BLaER1 treated with 17β-estradiol and CSF1 and Interleukin-3, amounts not matched to agents 10 nM and 100 nM (cell line): Measurements from ENCODE around the gene TIMM17A.
A peak's percentile ranks its signal among the peaks of the same experiment; 100 is the strongest.

ENCODE experiments used
- H3K27ac ChIP-seq, 11 experiments: shearing (Covaris generic); formaldehyde crosslinking; 2 replicates each; pipeline ENCODE4 v1.8.1; 2022
- H3K27me3 ChIP-seq, 11 experiments: shearing (Covaris generic); formaldehyde crosslinking; 2 replicates each; pipeline ENCODE4 v1.8.1; 2022
- H3K36me3 ChIP-seq, 11 experiments: shearing (Covaris generic); formaldehyde crosslinking; 2 replicates each; pipeline ENCODE4 v1.8.1; 2022
- H3K4me1 ChIP-seq, 10 experiments: shearing (Covaris generic); formaldehyde crosslinking; 2 replicates each; pipeline ENCODE4 v1.8.1; 2022
- H3K4me2 ChIP-seq, 11 experiments: shearing (Covaris generic); formaldehyde crosslinking; 2 replicates each; pipeline ENCODE4 v1.8.1; 2022
- H3K4me3 ChIP-seq, 10 experiments: shearing (Covaris generic); formaldehyde crosslinking; 2 replicates each; pipeline ENCODE4 v1.8.1; 2022
- H3K9ac ChIP-seq, 11 experiments: shearing (Covaris generic); formaldehyde crosslinking; 2 replicates each; pipeline ENCODE4 v1.8.1; 2022
- H3K9me3 ChIP-seq, 11 experiments: shearing (Covaris generic); formaldehyde crosslinking; replicated peaks in 1 of 11; 2 replicates each; pipeline ENCODE4 v1.8.1; 2022
- H4K20me1 ChIP-seq, 11 experiments: shearing (Covaris generic); formaldehyde crosslinking; 2 replicates each; pipeline ENCODE4 v1.8.1; 2022
- Cebpa-rat ChIP-seq, 11 experiments: shearing (Covaris generic); IDR thresholded peaks; 2 replicates each; pipeline ENCODE4 v1.8.1; 2022

The TIMM17A gene

GRCh38 chr1:201955009-201955728 lies at the start of gene TIMM17A:
TSS of gene TIMM17A (plus strand) at chr1:201955503. CDS start at chr1:201955527, 24 bp downstream.
- Histone ChIP-seq H3K9me3 (no peaks in the 10 kb centered on the region), H3K4me2 (peak within 1 kb of the TSS; percentile 83 to 92 (median 89)), H3K36me3 (peaks cover 31 to 34% (median 33%) of the 10 kb centered on the region in 11 experiments), H4K20me1 (peaks cover 0 to 32% (median 21%) of the 10 kb centered on the region in 11 experiments; a peak in 19 of 22 replicates), H3K27ac (peak within 1 kb of the TSS; percentile 82 to 95 (median 91)), H3K9ac (peak within 1 kb of the TSS; percentile 90 to 96 (median 93)), H3K4me1 (peaks cover 13 to 22% (median 19%) of the 10 kb centered on the region in 10 experiments), H3K4me3 (peak within 1 kb of the TSS; percentile 80 to 92 (median 88)), H3K27me3 (no peaks in the 10 kb centered on the region)
- TF ChIP-seq Cebpa-rat (IDR thresholded peaks at IDR 0.05) = no peak

DNA sequence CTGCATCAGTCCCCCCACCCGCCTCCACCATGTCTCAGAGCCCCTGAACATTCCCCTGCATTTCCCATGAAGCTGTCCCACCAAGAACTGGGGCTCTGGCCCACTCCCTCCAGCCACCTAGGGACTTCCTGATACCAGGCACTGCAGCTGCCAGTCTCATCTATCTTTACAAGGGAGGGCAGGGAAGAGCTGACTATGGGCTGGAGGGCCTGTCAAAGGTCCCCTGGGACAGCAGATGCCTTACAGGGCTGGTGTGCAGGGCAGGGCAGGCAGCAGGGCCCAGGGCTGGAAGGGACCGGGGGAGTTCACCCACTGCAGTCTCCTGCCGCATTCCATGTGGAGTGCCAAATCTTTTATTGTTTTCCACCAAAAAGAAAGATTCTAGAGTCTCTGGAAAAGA lies 49.0 kb upstream of the TIMM17A start:
- no peak for TF ChIP-seq Cebpa-rat (IDR thresholded peaks at IDR 0.05)
- Histone ChIP-seq H4K20me1 (no peaks in the 10 kb centered on the region; a peak in 1 of 22 replicates), H3K4me1 (peaks cover 0 to 17% (median 13%) of the 10 kb centered on the region in 10 experiments; a peak in 13 of 20 replicates), H3K27ac (no peak overlapping the region), H3K27me3 (no peaks in the 10 kb centered on the region), H3K4me3 (no peak overlapping the region), H3K9me3 (no peaks in the 10 kb centered on the region), H3K36me3 (no peaks in the 10 kb centered on the region), H3K9ac (0 out of 22 replicates have a peak overlapping the region, but pooled peaks of 1 of the 11 experiments have one; percentile 19), H3K4me2 (peak overlapping the region in 8 of 11 experiments; percentile 13 to 53 (median 38); a peak in 13 of 22 replicates)

DNA sequence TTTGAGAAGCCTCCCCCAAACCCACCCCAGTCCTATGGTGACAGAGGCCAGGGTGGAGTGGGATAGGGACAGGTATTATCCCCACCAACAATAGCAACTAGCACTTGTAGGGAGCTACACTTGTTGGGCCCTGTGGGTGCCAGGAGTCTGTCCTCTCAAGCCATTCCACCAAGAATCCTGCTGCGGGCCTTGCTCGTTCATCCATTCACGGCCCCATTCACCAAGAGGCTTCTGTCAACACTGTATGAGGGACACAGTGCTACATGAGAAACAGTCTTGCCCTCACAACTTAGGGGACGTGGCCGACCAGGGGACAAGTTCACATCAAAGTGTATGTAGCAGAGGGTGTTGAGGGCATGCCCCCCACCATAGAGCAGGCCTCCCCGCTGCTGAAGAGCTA lies 47.7 kb upstream of the TIMM17A start:
- H3K27ac ChIP-seq = no peak overlapping the region
- no peak overlapping the region for H3K4me3 ChIP-seq
- H3K4me1 ChIP-seq = peaks cover 0 to 17% (median 13%) of the 10 kb centered on the region in 10 experiments; a peak in 13 of 20 replicates
- H3K27me3 ChIP-seq = no peaks in the 10 kb centered on the region
- H3K36me3 ChIP-seq = no peaks in the 10 kb centered on the region
- H4K20me1 ChIP-seq = no peaks in the 10 kb centered on the region; a peak in 1 of 22 replicates
- H3K4me2 ChIP-seq = no peak overlapping the region
- H3K9me3 ChIP-seq = no peaks in the 10 kb centered on the region
- no peak overlapping the region for H3K9ac ChIP-seq
- no peak for TF ChIP-seq Cebpa-rat (IDR thresholded peaks at IDR 0.05)

GRCh38 chr1:201911826-201912571 lies 43.3 kb upstream of the TIMM17A start:
- no peaks in the 10 kb centered on the region for H3K36me3 ChIP-seq
- peaks cover 0 to 3% (median 0%) of the 10 kb centered on the region in 10 experiments; a peak in 1 of 20 replicates for H3K4me1 ChIP-seq
- H3K27me3 ChIP-seq = no peaks in the 10 kb centered on the region
- H3K27ac ChIP-seq = no peak overlapping the region
- no peak overlapping the region for H3K9ac ChIP-seq
- no peaks in the 10 kb centered on the region for H4K20me1 ChIP-seq
- H3K4me2 ChIP-seq = no peak overlapping the region
- H3K9me3 ChIP-seq = no peaks in the 10 kb centered on the region
- no peak for TF ChIP-seq Cebpa-rat (IDR thresholded peaks at IDR 0.05)
- H3K4me3 ChIP-seq = no peak overlapping the region

DNA sequence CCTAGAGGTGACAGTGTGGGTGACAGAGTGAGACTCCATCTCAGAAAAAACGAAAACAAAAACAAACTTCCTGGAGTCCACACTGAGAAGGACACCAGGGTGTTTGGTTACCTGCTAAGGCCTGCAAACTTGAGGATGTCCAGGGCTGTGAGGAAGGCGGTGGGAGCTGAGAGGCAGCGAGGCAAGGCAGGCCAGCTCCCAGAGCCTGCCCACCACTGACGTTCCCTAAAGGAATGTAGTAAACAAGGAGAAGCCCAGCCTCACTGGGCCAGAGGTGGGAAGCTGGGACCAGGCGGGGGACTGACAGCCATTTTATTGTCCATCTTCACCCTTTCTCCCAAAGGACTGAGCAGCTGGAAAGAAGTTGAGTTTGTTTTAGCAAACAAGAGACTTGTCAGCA lies 42.5 kb upstream of the TIMM17A start:
- no peak for TF ChIP-seq Cebpa-rat (IDR thresholded peaks at IDR 0.05)
- Histone ChIP-seq H3K9me3 (no peaks in the 10 kb centered on the region), H3K27ac (no peak overlapping the region), H4K20me1 (no peaks in the 10 kb centered on the region), H3K27me3 (no peaks in the 10 kb centered on the region), H3K4me2 (no peak overlapping the region), H3K4me1 (peaks cover 0 to 3% (median 0%) of the 10 kb centered on the region in 10 experiments; a peak in 1 of 20 replicates), H3K36me3 (no peaks in the 10 kb centered on the region), H3K9ac (no peak overlapping the region), H3K4me3 (no peak overlapping the region)

GRCh38 chr1:201914456-201915235 lies 40.7 kb upstream of the TIMM17A start:
- Histone ChIP-seq H3K36me3 (no peaks in the 10 kb centered on the region), H3K27ac (no peak overlapping the region), H3K27me3 (no peaks in the 10 kb centered on the region), H3K9ac (no peak overlapping the region), H4K20me1 (no peaks in the 10 kb centered on the region), H3K4me3 (no peak overlapping the region), H3K4me1 (peaks cover 0 to 11% (median 2%) of the 10 kb centered on the region in 10 experiments; a peak in 4 of 20 replicates), H3K9me3 (no peaks in the 10 kb centered on the region), H3K4me2 (no peak overlapping the region)
- TF ChIP-seq Cebpa-rat (IDR thresholded peaks at IDR 0.05) = no peak

DNA sequence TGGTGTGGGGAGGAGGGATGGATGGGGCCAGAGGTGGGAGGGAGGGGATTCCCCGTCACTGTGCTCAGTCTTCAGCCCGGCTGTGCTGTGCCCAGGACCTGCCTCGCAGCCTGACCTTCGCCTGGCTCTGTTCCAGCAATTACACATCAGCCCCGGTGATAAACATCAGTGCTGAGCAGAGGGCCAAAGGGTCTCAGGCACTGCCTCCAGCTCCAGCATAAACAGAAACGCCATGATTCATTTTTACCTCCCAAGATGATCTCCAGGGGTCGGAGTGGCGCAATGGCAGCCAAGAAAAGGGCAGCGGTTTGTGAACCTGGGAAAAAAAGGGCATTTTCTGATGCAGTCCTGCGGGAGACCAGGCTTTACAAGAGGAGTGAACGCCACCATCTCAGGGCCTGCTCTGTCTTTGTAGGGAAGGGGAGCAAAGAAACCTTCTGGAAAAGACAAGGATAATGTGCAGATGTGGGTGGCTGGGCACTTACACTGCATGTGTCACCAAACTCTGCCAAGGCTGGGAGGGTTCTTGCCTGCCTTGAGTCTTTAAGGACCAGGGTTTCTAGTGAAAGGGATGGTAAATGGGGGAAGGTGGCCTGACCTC lies 38.6 kb upstream of the TIMM17A start:
- H3K36me3 ChIP-seq = no peaks in the 10 kb centered on the region
- no peak overlapping the region for H3K4me3 ChIP-seq
- H3K4me1 ChIP-seq = peaks cover 0 to 11% (median 2%) of the 10 kb centered on the region in 10 experiments; a peak in 4 of 20 replicates
- no peaks in the 10 kb centered on the region for H3K27me3 ChIP-seq
- H3K9ac ChIP-seq = no peak overlapping the region
- H3K4me2 ChIP-seq = no peak overlapping the region
- TF ChIP-seq Cebpa-rat (IDR thresholded peaks at IDR 0.05) = no peak
- no peaks in the 10 kb centered on the region for H4K20me1 ChIP-seq
- peaks cover 0 to 6% (median 0%) of the 10 kb centered on the region in 11 experiments; a peak in 7 of 22 replicates for H3K9me3 ChIP-seq
- H3K27ac ChIP-seq = no peak overlapping the region

- Histone ChIP-seq H3K27me3 (no peaks in the 10 kb centered on the region), H4K20me1 (no peaks in the 10 kb centered on the region), H3K9me3 (peaks cover 0 to 14% (median 6%) of the 10 kb centered on the region in 11 experiments; a peak in 9 of 22 replicates), H3K4me2 (0 out of 22 replicates have a peak overlapping the region, but pooled peaks of 1 of the 11 experiments have one; percentile 19), H3K4me1 (peaks cover 0 to 11% (median 2%) of the 10 kb centered on the region in 10 experiments; a peak in 4 of 20 replicates), H3K9ac (no peak overlapping the region), H3K4me3 (no peak overlapping the region), H3K36me3 (no peaks in the 10 kb centered on the region), H3K27ac (no peak overlapping the region)
- TF ChIP-seq Cebpa-rat (IDR thresholded peaks at IDR 0.05) = no peak
Measured at GRCh38 chr1:201917362-201918033, 37.8 kb upstream of the TIMM17A start.
